MCF 10A (cell line): ENCODE results near the gene LRRC32. TPM values are rescaled to one million over a fixed set of nuclear protein-coding genes. Genes with fewer than 3 reads are reported as not detected.

Source experiments
- BruUV-seq: library from RNA; stranded (reverse); fragments of 400-500 nt; replicated peaks from 2 replicates; lab custom pipeline; 2021; lab: Mats Ljungman, UMichigan
- CTCF ChIA-PET: fragments of 300-600 bp; sonication (Branson Sonifier 250); formaldehyde crosslinking; extraction: SDS; loops from one replicate; lab custom pipeline; 2021; ENCODE audit warnings: antibody characterized with exemption, inconsistent platforms; lab: Yijun Ruan, JAX
- POLR2A ChIA-PET: fragments of 300-600, 350-650 bp; sonication (Branson Sonifier 250); formaldehyde crosslinking; extraction: SDS; loops from one replicate; lab custom pipeline; 2020; ENCODE audit warnings: antibody characterized with exemption, inconsistent platforms; lab: Yijun Ruan, JAX
- DNase-seq: peaks from one replicate; pipeline ENCODE4 v3.0.0-alpha.2; 2018; ENCODE audit not compliant: unreplicated experiment
- H3K27ac Mint-ChIP-seq: one replicate; pipeline ENCODE4 v1.8.0; 2022; ENCODE audit warnings: mild to moderate bottlenecking, low read depth, mixed read lengths; ENCODE audit not compliant: unreplicated experiment
- H3K27me3 Mint-ChIP-seq: one replicate; pipeline ENCODE4 v1.8.0; 2022; ENCODE audit warnings: mixed read lengths; ENCODE audit not compliant: insufficient read depth, unreplicated experiment
- H3K36me3 Mint-ChIP-seq: one replicate; pipeline ENCODE4 v1.8.0; 2022; ENCODE audit warnings: mild to moderate bottlenecking, moderate library complexity, mixed read lengths; ENCODE audit not compliant: insufficient read depth, unreplicated experiment
- H3K4me1 Mint-ChIP-seq: one replicate; pipeline ENCODE4 v1.8.0; 2022; ENCODE audit warnings: mixed read lengths; ENCODE audit not compliant: insufficient read depth, unreplicated experiment
- H3K4me3 Mint-ChIP-seq: one replicate; pipeline ENCODE4 v1.8.0; 2022; ENCODE audit warnings: mild to moderate bottlenecking, moderate library complexity, mixed read lengths; ENCODE audit not compliant: unreplicated experiment
- H3K9me3 Mint-ChIP-seq: one replicate; pipeline ENCODE4 v1.8.0; 2022; ENCODE audit warnings: mixed read lengths; ENCODE audit not compliant: unreplicated experiment
- intact Hi-C: fragments of 100-400 bp; cut with micrococcal nuclease; formaldehyde crosslinking; loops from 2 replicates; pipeline ENCODE4 v1.14.1; 2022
- total RNA-seq: library from RNA; stranded (reverse); gene quantifications from 2 replicates; pipeline ENCODE4 v1.2.3, GENCODE V29; 2022
- TF ChIP-seq, protein P1 (sequence below): fragments of 200-600 bp; IDR thresholded peaks from one replicate; pipeline ENCODE4 v1.8.0; 2022; ENCODE audit warnings: antibody characterized with exemption, mild to moderate bottlenecking; ENCODE audit not compliant: unreplicated experiment

Gene LRRC32
- total RNA-seq, 1 experiment from 2014 or later: not detected

GRCh38 chr11:76672431-76673175 lies 2.1 kb upstream of the LRRC32 start:
- ChIA-PET CTCF (interaction anchor here (0.6 to 0.7 kb wide), 4 partner anchors 10 to 1658 kb away, joined by 3 read pairs; no protein-coding TSS in a partner anchor), POLR2A (interaction anchor here (0.7 kb wide), 1 partner anchor 9 kb away, joined by 3 read pairs; no protein-coding TSS in a partner anchor)
- intact Hi-C loops: no loop called here
- BruUV-seq: no TSS peak
- H3K36me3 Mint-ChIP-seq: no peaks in the 10 kb centered on the region
- H3K9me3 Mint-ChIP-seq: no peaks in the 10 kb centered on the region
- H3K4me1 Mint-ChIP-seq: no peaks in the 10 kb centered on the region
- no peak overlapping the region for H3K4me3 Mint-ChIP-seq
- no peak overlapping the region for H3K27ac Mint-ChIP-seq
- peaks cover 13% of the 10 kb centered on the region for H3K27me3 Mint-ChIP-seq
- TF ChIP-seq, protein P1, sequence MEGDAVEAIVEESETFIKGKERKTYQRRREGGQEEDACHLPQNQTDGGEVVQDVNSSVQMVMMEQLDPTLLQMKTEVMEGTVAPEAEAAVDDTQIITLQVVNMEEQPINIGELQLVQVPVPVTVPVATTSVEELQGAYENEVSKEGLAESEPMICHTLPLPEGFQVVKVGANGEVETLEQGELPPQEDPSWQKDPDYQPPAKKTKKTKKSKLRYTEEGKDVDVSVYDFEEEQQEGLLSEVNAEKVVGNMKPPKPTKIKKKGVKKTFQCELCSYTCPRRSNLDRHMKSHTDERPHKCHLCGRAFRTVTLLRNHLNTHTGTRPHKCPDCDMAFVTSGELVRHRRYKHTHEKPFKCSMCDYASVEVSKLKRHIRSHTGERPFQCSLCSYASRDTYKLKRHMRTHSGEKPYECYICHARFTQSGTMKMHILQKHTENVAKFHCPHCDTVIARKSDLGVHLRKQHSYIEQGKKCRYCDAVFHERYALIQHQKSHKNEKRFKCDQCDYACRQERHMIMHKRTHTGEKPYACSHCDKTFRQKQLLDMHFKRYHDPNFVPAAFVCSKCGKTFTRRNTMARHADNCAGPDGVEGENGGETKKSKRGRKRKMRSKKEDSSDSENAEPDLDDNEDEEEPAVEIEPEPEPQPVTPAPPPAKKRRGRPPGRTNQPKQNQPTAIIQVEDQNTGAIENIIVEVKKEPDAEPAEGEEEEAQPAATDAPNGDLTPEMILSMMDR: no peak
- DNase-seq: no peak

- no TSS peak for BruUV-seq
- Mint-ChIP-seq H3K9me3 (no peaks in the 10 kb centered on the region), H3K4me1 (no peaks in the 10 kb centered on the region), H3K27me3 (peaks cover 13% of the 10 kb centered on the region), H3K36me3 (no peaks in the 10 kb centered on the region), H3K27ac (no peak overlapping the region), H3K4me3 (no peak overlapping the region)
- TF ChIP-seq, protein P1: no peak
- DNase-seq: no peak
- intact Hi-C loops: no loop called here
- ChIA-PET CTCF (interaction anchor here (0.6 to 0.7 kb wide), 3 partner anchors 50 to 169 kb away, joined by 3 read pairs; no protein-coding TSS in a partner anchor), POLR2A (no interaction called here)
Observed at GRCh38 chr11:76671626-76672309, 1.2 kb upstream of the LRRC32 start.

DNA sequence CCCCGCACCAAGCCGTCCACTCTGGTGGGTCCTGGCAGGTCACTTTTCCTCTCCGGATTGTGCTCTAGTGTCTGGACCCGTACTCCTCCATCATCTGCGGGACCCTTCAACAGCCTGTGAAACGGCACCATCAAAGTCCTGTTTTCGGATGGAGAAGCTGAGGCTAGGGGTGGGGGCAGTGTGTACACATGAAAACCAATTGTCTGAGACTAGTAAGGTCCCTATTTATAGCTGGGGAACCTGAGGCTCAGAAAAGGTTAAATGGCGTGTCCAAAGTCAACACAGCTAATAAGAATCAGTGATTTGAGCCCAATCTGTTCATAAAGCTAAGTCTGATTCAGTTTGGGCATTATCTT lies 668 bp upstream of the LRRC32 start:
- Mint-ChIP-seq H3K4me1 (no peaks in the 10 kb centered on the region), H3K27ac (no peak overlapping the region), H3K4me3 (no peak overlapping the region), H3K9me3 (no peaks in the 10 kb centered on the region), H3K27me3 (peaks cover 13% of the 10 kb centered on the region), H3K36me3 (no peaks in the 10 kb centered on the region)
- BruUV-seq: no TSS peak
- ChIA-PET POLR2A (no interaction called here), CTCF (interaction anchor here (0.6 kb wide), 1 partner anchor 72 kb away, joined by 3 read pairs; no protein-coding TSS in a partner anchor)
- intact Hi-C loops: no loop called here
- TF ChIP-seq, protein P1: no peak
- no peak for DNase-seq

- Mint-ChIP-seq H3K27ac (no peak overlapping the region), H3K27me3 (peaks cover 13% of the 10 kb centered on the region), H3K9me3 (no peaks in the 10 kb centered on the region), H3K4me3 (peak overlapping the region; percentile 11), H3K4me1 (no peaks in the 10 kb centered on the region), H3K36me3 (no peaks in the 10 kb centered on the region)
- CTCF ChIA-PET: interaction anchor here (0.8 kb wide), 1 partner anchor 10 kb away, joined by 3 read pairs; no protein-coding TSS in a partner anchor
- DNase-seq: no peak
- TF ChIP-seq, protein P1: no peak
- intact Hi-C loops: no loop called here
- no TSS peak for BruUV-seq
- POLR2A ChIA-PET: interaction anchor here (0.7 kb wide), 1 partner anchor 15 kb away, joined by 3 read pairs; no protein-coding TSS in a partner anchor
Observed at GRCh38 chr11:76669901-76670484, 554 bp downstream of the LRRC32 start.
